Measurements from ENCODE around the gene RRP36.

DNA sequence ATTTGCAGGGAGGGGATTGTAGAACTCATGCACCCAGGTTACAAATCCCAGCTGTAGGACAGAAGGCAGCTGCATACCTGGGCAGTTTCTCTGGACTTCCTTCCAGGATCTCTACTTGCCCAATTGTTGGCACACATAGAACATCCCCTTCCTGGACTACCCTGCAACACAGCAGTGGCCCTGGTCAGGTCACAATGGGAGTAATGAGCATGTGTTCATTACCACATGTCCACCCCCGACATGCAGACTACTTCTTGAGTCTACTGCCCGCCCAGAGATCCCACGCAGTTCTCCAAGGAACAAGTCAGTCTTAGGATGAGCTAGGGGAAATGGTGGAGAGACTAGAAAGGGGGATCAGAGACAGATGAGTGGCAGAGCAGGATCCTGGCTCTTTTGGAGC lies 47.5 kb upstream of the RRP36 start:
- TF ChIP-seq, protein P1, sequence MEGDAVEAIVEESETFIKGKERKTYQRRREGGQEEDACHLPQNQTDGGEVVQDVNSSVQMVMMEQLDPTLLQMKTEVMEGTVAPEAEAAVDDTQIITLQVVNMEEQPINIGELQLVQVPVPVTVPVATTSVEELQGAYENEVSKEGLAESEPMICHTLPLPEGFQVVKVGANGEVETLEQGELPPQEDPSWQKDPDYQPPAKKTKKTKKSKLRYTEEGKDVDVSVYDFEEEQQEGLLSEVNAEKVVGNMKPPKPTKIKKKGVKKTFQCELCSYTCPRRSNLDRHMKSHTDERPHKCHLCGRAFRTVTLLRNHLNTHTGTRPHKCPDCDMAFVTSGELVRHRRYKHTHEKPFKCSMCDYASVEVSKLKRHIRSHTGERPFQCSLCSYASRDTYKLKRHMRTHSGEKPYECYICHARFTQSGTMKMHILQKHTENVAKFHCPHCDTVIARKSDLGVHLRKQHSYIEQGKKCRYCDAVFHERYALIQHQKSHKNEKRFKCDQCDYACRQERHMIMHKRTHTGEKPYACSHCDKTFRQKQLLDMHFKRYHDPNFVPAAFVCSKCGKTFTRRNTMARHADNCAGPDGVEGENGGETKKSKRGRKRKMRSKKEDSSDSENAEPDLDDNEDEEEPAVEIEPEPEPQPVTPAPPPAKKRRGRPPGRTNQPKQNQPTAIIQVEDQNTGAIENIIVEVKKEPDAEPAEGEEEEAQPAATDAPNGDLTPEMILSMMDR (IDR thresholded peaks at IDR 0.05; ENCODE audit: low read depth, low read length, poor library complexity, severe bottlenecking): no peak
- no peak for TF ChIP-seq EZH2phosphoT487 (IDR thresholded peaks at IDR 0.05; ENCODE audit: borderline replicate concordance, low read length)

Measured in DOHH2 (cell line).